Endothelial cell (in vitro differentiated cells): Measurements from ENCODE around the gene B3GNT2. TPM values are rescaled to one million over a fixed set of nuclear protein-coding genes. Genes with fewer than 3 reads are reported as not detected.
"Not testable (repeated sequence)": the region's sequence is repeated elsewhere in the genome, so short reads cannot be mapped to it uniquely, and the experiment has no call there.

Experiments used
- DNase-seq: peaks from one replicate; pipeline ENCODE4 v3.0.0; 2021; ENCODE audit warnings: low spot score
- H3K27ac Mint-ChIP-seq: one replicate; pipeline ENCODE4 v1.8.0; 2021; ENCODE audit warnings: mixed read lengths, inconsistent platforms; ENCODE audit not compliant: unreplicated experiment
- H3K27me3 Mint-ChIP-seq: one replicate; pipeline ENCODE4 v1.8.0; 2021; ENCODE audit warnings: mild to moderate bottlenecking, moderate library complexity, mixed read lengths, inconsistent platforms; ENCODE audit not compliant: unreplicated experiment
- H3K36me3 Mint-ChIP-seq: one replicate; pipeline ENCODE4 v1.8.0; 2021; ENCODE audit warnings: mild to moderate bottlenecking, low read depth, mixed read lengths, inconsistent platforms; ENCODE audit not compliant: unreplicated experiment
- H3K4me1 Mint-ChIP-seq: one replicate; pipeline ENCODE4 v1.8.0; 2021; ENCODE audit warnings: mild to moderate bottlenecking, mixed read lengths, inconsistent platforms; ENCODE audit not compliant: unreplicated experiment
- H3K4me3 Mint-ChIP-seq: one replicate; pipeline ENCODE4 v1.8.0; 2021; ENCODE audit warnings: mild to moderate bottlenecking, mixed read lengths, inconsistent platforms; ENCODE audit not compliant: unreplicated experiment
- H3K9me3 Mint-ChIP-seq: one replicate; pipeline ENCODE4 v1.8.0; 2021; ENCODE audit warnings: mixed read lengths, inconsistent platforms; ENCODE audit not compliant: unreplicated experiment
- long read RNA-seq: library from polyadenylated mRNA; unstranded; transcript quantifications from one replicate; pipeline ENCODE4 v2.0.0, GENCODE V29; 2020; ENCODE audit not compliant: unreplicated experiment
- total RNA-seq: library from RNA; stranded (reverse); fragmentation: NEBNext Ultra II Directional; extraction: Animal tissue kit (Norgen Biotek cat#: 25700); gene quantifications from one replicate; pipeline ENCODE4 v1.2.1, GENCODE V29; 2021; ENCODE audit not compliant: unreplicated experiment
- TF ChIP-seq, protein P1 (sequence below): fragments of 200-600 bp; sonication (generic); IDR thresholded peaks from one replicate; pipeline ENCODE4 v1.5.0; 2021; ENCODE audit warnings: antibody characterized with exemption; ENCODE audit not compliant: unreplicated experiment

The B3GNT2 gene, protein sequence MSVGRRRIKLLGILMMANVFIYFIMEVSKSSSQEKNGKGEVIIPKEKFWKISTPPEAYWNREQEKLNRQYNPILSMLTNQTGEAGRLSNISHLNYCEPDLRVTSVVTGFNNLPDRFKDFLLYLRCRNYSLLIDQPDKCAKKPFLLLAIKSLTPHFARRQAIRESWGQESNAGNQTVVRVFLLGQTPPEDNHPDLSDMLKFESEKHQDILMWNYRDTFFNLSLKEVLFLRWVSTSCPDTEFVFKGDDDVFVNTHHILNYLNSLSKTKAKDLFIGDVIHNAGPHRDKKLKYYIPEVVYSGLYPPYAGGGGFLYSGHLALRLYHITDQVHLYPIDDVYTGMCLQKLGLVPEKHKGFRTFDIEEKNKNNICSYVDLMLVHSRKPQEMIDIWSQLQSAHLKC
- 53.1 TPM for total RNA-seq
- long read RNA-seq, transcript B3GNT2-201 (2 exons, 2,763 nt), result major isoform, 35 of 41 reads
- long read RNA-seq, partial matches to known transcripts, result 4 of 41 reads
- long read RNA-seq, other reads (novel, unspliced or antisense), result 2 of 41 reads

DNA sequence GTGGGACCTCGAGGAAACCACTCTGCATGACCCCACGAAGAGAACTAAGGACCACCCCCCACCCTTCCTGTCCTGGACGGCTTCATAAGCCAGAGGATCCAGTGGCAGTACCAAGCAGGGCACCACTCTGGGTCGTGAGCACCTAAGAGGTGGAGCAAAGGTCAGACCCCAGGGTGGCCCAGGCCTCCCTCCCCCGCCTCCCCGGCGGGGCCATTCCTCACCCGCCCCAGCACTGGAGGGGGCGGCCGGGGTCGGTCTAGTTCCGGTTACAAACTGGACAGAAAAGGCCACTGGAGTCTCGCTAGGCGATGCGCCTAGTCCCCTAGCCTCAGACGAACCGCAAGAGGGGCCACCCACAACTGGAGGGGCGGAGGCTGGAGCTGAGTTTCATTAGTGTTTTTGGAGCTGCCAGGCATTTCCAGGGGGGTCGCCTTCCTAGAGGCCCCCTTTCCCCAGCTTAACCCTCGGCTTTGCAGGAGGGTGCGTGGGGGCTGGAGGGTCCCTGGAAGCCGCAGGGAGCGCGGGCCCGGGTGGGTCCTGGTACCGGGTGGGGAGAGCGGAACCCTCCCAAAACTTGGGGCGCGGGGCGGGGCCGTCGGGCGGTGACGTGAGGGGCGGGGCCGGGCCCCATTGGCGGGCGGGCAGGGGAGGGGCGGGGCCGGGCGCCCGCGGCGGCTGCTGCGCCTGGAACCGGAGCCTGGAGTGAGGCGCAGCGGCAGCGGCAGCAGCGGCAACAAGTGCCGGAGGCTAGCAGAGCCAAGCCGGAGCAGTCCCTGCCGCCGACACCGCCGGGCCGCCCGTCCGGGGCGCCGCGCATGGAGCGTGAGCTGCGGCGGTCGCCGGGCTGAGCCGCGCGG, at the start of gene B3GNT2:
B3GNT2 (plus strand) TSS at position 695 of the 857 bp plus-strand sequence. CDS start 26,106 bp downstream, outside the sequence.
- Mint-ChIP-seq H3K4me3 (peak within 1 kb of the TSS; percentile 88), H3K27me3 (peaks cover 3% of the 10 kb centered on the region), H3K4me1 (peaks cover 30% of the 10 kb centered on the region), H3K36me3 (peaks cover 10% of the 10 kb centered on the region), H3K27ac (peak within 1 kb of the TSS; percentile 36), H3K9me3 (no peaks in the 10 kb centered on the region)
- DNase-seq, result peak; percentile 76
- TF ChIP-seq, protein P1, sequence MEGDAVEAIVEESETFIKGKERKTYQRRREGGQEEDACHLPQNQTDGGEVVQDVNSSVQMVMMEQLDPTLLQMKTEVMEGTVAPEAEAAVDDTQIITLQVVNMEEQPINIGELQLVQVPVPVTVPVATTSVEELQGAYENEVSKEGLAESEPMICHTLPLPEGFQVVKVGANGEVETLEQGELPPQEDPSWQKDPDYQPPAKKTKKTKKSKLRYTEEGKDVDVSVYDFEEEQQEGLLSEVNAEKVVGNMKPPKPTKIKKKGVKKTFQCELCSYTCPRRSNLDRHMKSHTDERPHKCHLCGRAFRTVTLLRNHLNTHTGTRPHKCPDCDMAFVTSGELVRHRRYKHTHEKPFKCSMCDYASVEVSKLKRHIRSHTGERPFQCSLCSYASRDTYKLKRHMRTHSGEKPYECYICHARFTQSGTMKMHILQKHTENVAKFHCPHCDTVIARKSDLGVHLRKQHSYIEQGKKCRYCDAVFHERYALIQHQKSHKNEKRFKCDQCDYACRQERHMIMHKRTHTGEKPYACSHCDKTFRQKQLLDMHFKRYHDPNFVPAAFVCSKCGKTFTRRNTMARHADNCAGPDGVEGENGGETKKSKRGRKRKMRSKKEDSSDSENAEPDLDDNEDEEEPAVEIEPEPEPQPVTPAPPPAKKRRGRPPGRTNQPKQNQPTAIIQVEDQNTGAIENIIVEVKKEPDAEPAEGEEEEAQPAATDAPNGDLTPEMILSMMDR, result no peak

DNA sequence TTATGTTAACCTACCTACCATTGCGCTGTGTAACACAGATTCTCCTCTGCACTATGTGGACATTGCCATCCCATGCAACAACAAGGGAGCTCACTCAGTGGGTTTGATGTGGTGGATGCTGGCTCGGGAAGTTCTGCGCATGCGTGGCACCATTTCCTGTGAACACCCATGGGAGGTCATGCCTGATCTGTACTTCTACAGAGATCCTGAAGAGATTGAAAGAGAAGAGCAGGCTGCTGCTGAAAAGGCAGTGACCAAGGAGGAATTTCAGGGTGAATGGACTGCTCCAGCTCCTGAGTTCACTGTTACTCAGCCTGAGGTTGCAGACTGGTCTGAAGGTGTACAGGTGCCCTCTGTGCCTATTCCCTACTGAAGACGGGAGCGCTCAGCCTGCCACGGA, 49.1 kb upstream of the B3GNT2 start:
- H3K9me3 Mint-ChIP-seq, result not testable (repeated sequence)

DNA sequence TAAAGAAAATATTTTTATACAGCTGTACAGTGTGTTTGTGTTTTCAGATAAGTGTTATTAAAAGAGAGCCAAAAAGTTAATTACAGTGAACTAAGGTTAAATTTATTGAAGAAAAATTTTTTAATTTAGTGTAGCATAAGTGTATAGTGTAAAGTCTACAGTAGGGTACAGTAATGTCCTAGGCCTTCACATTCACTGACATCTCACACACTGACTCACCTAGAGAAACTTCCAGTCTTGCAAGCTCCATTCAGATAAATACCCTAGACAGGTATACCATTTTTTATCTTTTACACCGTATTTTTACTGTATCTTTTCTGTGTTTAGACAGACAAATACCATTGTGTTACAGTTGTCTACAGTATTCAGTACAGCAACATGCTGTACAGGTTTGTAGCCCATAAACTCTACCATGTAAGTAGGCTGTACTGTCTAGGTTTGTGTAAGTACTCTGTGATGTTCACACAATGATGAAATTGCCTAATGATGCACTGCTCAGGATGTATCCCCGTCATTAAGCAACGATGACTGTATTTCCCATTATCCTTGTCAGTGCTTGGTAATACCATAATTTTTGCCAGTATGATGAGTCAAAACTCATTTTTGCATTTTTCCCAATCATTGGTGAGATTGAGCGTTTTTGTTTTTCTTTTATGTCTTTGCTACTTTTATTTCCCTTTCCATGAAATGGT, 48.2 kb upstream of the B3GNT2 start:
- Mint-ChIP-seq H3K4me3 (no peak overlapping the region), H3K27me3 (no peaks in the 10 kb centered on the region), H3K27ac (no peak overlapping the region), H3K9me3 (no peaks in the 10 kb centered on the region), H3K4me1 (peaks cover 8% of the 10 kb centered on the region), H3K36me3 (no peaks in the 10 kb centered on the region)
- TF ChIP-seq, protein P1, result no peak
- DNase-seq, result no peak

More for the DNA sequence above, 49.1 kb upstream of the B3GNT2 start:
- H3K4me1 Mint-ChIP-seq, H3K27me3 Mint-ChIP-seq, DNase-seq, H3K27ac Mint-ChIP-seq, H3K36me3 Mint-ChIP-seq, H3K4me3 Mint-ChIP-seq: not testable (repeated sequence)

DNA sequence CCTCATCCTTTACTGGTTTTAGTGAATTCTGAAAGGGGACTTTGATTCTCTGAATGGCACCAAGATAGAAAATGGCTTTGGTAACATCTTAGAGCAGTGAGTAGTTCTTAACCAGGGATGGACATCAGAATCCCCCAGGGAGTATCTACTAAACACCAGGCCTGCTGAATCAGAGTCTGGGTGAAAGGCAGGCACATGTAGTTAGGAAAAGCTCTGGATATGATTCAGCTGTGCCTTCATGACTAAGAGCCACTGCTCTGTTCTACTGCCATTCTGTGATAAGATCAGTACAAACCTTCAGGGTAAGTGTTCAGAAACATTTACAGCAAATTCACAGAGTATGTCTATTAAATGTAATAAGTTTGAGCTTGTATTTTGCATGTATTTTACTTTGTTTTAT, 46.2 kb upstream of the B3GNT2 start:
- H3K36me3 Mint-ChIP-seq, result no peaks in the 10 kb centered on the region
- H3K4me3 Mint-ChIP-seq, result no peak overlapping the region

More for the DNA sequence above, 46.2 kb upstream of the B3GNT2 start:
- TF ChIP-seq, protein P1, result no peak
- H3K9me3 Mint-ChIP-seq, result no peaks in the 10 kb centered on the region
- no peaks in the 10 kb centered on the region for H3K27me3 Mint-ChIP-seq
- peaks cover 8% of the 10 kb centered on the region for H3K4me1 Mint-ChIP-seq
- no peak overlapping the region for H3K27ac Mint-ChIP-seq
- DNase-seq, result no peak
